Endothelial cell of umbilical vein (primary cell): ENCODE measurements around the gene NRG3.
A peak's percentile ranks its signal among the peaks of the same experiment; 100 is the strongest.

ENCODE experiments used
- EZH2 ChIP-seq: IDR thresholded peaks from 2 replicates; pipeline ENCODE4 v1.6.1; 2012; ENCODE audit warnings: borderline replicate concordance, low read depth, mild to moderate bottlenecking, moderate library complexity, low read length, inconsistent platforms; ENCODE audit not compliant: severe bottlenecking
- FOS ChIP-seq: IDR thresholded peaks from 2 replicates; pipeline ENCODE4 v1.6.1; 2011; ENCODE audit warnings: mild to moderate bottlenecking, low read length, moderate library complexity, borderline replicate concordance; ENCODE audit not compliant: insufficient read depth
- GATA2 ChIP-seq: IDR thresholded peaks from 2 replicates; pipeline ENCODE4 v1.7.0; 2011; ENCODE audit warnings: low read depth, mild to moderate bottlenecking, moderate library complexity, mixed read lengths, low read length; ENCODE audit not compliant: insufficient read length, insufficient read depth
- JUN ChIP-seq: IDR thresholded peaks from 2 replicates; pipeline ENCODE4 v1.6.1; 2011; ENCODE audit warnings: borderline replicate concordance, low read depth; ENCODE audit not compliant: insufficient read length, insufficient read depth
- MAX ChIP-seq: IDR thresholded peaks from 2 replicates; pipeline ENCODE4 v1.6.1; 2011; ENCODE audit not compliant: insufficient read depth, insufficient read length
- MYC ChIP-seq: IDR thresholded peaks from one replicate; pipeline ENCODE4 v1.6.1; 2011; ENCODE audit warnings: mild to moderate bottlenecking, low read depth, low read length
- POLR2A ChIP-seq: IDR thresholded peaks from 2 replicates; pipeline ENCODE4 v1.6.1; 2012; ENCODE audit warnings: low read depth, mild to moderate bottlenecking, control low read depth, low read length
- POLR2AphosphoS5 ChIP-seq: IDR thresholded peaks from 2 replicates; pipeline ENCODE4 v1.6.1; 2012; ENCODE audit warnings: low read depth, mild to moderate bottlenecking, control low read depth, low read length, moderate library complexity; ENCODE audit not compliant: insufficient read depth
- TF ChIP-seq, protein P1 (sequence below), 2 donors: IDR thresholded peaks; 1 replicate in 1 of 2; 2 replicates in 1 of 2; pipeline ENCODE4 v1.5.1; 2011; ENCODE audit warnings: low read length in 2 of 2, mild to moderate bottlenecking in 2 of 2, moderate library complexity in 2 of 2, control low read depth in 1 of 2, inconsistent platforms in 1 of 2, low read depth in 1 of 2; ENCODE audit not compliant: insufficient read depth in 1 of 2; ENCODE audit errors: extremely low read depth in 1 of 2

- TF ChIP-seq, protein P1, sequence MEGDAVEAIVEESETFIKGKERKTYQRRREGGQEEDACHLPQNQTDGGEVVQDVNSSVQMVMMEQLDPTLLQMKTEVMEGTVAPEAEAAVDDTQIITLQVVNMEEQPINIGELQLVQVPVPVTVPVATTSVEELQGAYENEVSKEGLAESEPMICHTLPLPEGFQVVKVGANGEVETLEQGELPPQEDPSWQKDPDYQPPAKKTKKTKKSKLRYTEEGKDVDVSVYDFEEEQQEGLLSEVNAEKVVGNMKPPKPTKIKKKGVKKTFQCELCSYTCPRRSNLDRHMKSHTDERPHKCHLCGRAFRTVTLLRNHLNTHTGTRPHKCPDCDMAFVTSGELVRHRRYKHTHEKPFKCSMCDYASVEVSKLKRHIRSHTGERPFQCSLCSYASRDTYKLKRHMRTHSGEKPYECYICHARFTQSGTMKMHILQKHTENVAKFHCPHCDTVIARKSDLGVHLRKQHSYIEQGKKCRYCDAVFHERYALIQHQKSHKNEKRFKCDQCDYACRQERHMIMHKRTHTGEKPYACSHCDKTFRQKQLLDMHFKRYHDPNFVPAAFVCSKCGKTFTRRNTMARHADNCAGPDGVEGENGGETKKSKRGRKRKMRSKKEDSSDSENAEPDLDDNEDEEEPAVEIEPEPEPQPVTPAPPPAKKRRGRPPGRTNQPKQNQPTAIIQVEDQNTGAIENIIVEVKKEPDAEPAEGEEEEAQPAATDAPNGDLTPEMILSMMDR (IDR thresholded peaks at IDR 0.05; ENCODE audit: extremely low read depth in 1 of 2, insufficient read depth in 1 of 2, low read depth in 1 of 2, low read length in 2 of 2) = no peak
- peak; percentile 62 for TF ChIP-seq FOS
- TF ChIP-seq EZH2 = no peak
- TF ChIP-seq POLR2A = no peak
- no peak for TF ChIP-seq MYC
- no peak for TF ChIP-seq POLR2AphosphoS5
- no peak for TF ChIP-seq JUN
- no peak for TF ChIP-seq GATA2
- TF ChIP-seq MAX = no peak
These were observed 121.9 kb downstream of the NRG3 start for GRCh38 chr10:81996927-81997326.
